Cardiac septum (tissue), 1 donor: Measurements from ENCODE around the gene ZNF275. TPM values are rescaled to one million over a fixed set of nuclear protein-coding genes. Genes with fewer than 3 reads are reported as not detected.
"Not testable (repeated sequence)": the region's sequence is repeated elsewhere in the genome, so short reads cannot be mapped to it uniquely, and the experiment has no call there.

Source experiments
- DNase-seq: peaks from one replicate; pipeline ENCODE4 v3.0.0-alpha.2; 2020; ENCODE audit warnings: low spot score
- intact Hi-C: fragments of 100-400 bp; cut with DNase I; formaldehyde crosslinking; loops from one replicate; pipeline ENCODE4 v1.14.0; 2022
- long read RNA-seq: library from polyadenylated mRNA; unstranded; transcript quantifications from one replicate; pipeline ENCODE4 v2.0.0, GENCODE V29; 2021
- total RNA-seq: library from RNA; stranded (reverse); fragmentation: NEBNext Ultra II Directional; extraction: Animal tissue kit (Norgen Biotek cat#: 25700); gene quantifications from one replicate; pipeline ENCODE4 v1.2.1, GENCODE V29; 2021
- donor health status: DM: no; HTN: no; CAD: no.

Gene ZNF275
- 6.1 TPM for total RNA-seq
- long read RNA-seq, full-length matches to known transcripts = 1 of 8 reads
- long read RNA-seq, partial matches to known transcripts = 0 of 8 reads
- long read RNA-seq, other reads (novel, unspliced or antisense) = 7 of 8 reads

DNA sequence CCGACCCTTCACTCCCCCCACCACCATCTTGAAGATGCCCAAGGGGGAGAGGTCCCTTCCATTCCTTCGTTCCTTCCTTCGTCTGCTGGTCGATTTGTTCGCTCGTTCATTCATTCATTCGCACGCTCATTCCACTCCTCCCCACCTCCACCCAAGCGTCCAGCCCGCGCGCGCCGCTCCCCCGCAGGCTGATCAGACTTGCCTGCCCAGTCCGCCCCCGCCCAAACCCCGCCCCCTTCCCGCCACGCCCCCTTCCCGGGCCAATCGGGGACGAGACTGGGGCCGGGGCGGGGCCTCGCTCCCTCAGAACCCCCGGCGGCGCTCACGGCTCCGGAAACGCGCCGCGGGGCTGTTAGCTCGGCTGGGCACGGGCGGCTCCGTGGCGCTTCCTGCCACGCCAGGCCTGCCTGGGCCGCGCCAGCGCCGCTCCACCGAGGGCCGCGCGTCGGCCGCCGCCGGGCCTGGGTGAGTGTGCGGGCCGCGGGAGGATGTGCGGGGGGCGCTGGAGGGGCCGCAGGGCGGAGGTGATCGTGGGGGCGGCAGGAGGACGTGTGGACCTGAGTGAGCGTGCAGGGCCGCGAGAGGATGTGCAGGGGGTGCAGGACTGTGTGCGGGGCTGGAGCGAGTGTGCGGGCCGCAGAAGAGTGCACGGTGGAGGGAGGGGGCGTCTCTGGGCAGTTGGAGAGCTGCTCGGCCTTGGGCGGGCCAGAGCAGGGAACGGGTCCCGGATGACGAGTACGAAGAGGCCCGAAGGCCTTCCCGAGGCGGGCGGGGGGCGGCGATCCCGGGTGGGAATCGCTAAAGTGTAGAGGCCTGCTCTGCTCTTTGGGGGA lies at the start of gene ZNF275:
ZNF275 (plus strand) TSS at position 333 of the 833 bp plus-strand sequence. CDS start 2,527 bp downstream, outside the sequence.
- intact Hi-C loops = no loop called here
- DNase-seq = peak; percentile 89

DNA sequence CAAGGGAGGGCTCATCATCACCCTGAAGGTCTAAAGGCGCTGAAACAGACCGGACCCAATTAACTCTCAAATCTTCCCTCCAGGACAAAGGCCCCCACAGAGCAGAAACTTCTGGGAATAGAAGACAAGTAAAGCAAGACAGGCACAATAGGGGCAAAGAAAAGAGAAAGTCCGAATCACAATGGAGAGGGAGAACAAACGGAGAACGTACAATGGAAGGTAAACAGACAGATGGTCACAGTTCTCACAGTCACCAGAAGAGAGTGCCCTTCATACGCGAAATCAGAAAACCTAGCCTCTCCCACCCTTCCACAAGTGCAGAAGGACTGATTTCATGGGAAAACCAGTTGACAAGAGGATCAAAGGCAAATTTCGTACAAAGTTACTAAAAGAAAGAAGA lies 48.3 kb upstream of the ZNF275 start:
- DNase-seq, intact Hi-C loops: not testable (repeated sequence)

- DNase-seq, intact Hi-C loops: not testable (repeated sequence)
Measured at GRCh38 chrX:153288807-153289206, 45.1 kb upstream of the ZNF275 start.

- DNase-seq, intact Hi-C loops: not testable (repeated sequence)
Measured at GRCh38 chrX:153293485-153294071, 40.4 kb upstream of the ZNF275 start.

DNA sequence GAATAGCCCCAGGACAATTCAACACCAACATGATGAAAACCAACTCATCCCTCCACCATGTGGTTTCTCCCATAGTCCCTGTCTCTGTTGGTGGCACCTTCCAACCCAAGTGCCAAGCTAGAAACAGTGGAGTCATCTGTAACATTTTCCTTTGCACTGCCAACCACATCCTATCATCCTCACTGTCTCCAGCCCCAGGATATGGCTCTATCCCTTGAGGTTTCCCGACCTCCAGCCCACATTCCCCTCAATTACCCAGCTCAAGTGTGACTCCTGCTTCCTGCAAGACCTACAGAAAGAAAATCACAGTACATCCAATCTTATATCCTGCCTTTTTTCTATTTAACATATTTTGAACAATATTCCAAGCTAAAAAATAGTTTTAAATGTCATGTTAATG lies 36.6 kb upstream of the ZNF275 start:
- intact Hi-C loops = no loop called here
- DNase-seq = no peak

GRCh38 chrX:153299855-153300254 lies 34.1 kb upstream of the ZNF275 start:
- DNase-seq = no peak
- intact Hi-C loops = no loop called here

DNA sequence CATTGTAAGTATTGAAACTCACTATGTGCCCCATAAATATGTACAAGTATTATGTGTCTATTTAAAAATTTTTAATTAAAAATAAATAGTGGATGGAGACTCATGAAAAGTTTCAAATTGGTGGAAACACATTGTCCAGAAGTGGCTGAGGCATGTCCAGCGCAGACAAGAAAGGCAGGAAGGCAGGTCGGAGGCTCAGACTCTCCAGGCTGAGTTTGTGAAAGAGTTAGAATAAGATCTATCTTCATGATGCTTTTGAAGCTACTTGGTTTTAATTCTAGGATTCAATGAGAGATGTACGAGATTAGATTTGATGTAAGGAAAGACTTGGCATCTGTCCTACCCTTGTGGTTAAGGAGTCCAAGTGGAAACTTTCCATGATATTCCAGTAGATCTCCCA lies 32.2 kb upstream of the ZNF275 start:
- intact Hi-C loops = no loop called here

GRCh38 chrX:153302796-153303195 lies 31.2 kb upstream of the ZNF275 start:
- peak; percentile 26 for DNase-seq
- intact Hi-C loops = no loop called here

More for the DNA sequence above, 32.2 kb upstream of the ZNF275 start:
- peak; percentile 55 for DNase-seq

GRCh38 chrX:153303276-153304262 lies 30.4 kb upstream of the ZNF275 start:
- DNase-seq = no peak
- intact Hi-C loops = no loop called here

DNA sequence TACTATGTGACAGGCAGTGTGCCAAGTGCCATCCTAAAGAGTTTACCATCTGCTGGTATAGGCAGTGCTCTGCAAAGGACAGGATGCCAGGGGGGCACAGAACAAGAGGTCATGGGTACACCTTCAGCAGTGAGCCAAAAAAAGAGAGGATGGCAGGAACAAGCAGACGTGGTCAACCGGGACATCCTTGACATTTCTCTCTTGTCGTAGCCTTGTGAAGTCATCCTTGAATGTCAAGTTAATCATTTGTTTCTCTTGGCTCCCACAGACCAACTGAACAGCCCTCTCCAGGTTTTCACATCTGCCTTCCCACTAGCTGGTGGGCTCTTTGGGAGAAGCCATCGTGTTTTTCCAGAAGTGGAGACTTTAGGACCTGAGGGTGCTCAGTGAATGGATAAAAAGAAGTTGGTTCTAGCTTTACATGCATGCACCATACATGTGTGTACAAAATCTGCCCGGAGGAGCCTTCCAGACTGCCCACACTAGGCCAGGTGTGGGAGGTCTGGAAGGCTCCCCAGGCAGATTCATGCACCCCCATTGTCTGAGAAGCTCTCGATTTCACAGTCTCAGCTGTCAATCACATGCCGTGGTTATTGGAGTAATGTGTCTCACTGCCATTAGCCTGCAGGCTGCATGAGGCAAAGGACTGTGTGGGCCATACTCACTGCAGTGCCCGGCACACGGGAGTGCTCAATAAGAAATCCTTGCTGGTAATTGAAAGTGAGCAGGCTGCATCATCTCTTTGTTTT lies 28.8 kb upstream of the ZNF275 start:
- DNase-seq = no peak
- intact Hi-C loops = no loop called here

DNA sequence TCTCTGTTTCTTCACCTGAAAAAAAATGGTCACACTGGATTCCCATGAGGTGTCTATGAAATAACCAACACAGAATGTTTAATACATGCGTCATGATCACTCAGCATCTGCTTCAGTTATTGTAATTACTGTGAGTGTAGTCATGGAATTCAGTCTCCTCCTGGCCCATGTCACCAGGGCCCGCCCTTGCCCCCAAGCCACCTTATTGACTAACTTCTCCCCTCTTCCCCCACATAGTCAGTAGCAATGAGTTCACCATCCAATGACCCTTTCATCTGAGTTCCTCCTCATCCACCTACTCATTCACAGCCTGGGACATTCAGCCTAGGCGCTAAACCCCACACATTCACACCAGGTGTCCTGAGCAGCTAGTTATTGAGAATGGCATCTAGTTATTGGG lies 28.0 kb upstream of the ZNF275 start:
- intact Hi-C loops = no loop called here
- DNase-seq = no peak

DNA sequence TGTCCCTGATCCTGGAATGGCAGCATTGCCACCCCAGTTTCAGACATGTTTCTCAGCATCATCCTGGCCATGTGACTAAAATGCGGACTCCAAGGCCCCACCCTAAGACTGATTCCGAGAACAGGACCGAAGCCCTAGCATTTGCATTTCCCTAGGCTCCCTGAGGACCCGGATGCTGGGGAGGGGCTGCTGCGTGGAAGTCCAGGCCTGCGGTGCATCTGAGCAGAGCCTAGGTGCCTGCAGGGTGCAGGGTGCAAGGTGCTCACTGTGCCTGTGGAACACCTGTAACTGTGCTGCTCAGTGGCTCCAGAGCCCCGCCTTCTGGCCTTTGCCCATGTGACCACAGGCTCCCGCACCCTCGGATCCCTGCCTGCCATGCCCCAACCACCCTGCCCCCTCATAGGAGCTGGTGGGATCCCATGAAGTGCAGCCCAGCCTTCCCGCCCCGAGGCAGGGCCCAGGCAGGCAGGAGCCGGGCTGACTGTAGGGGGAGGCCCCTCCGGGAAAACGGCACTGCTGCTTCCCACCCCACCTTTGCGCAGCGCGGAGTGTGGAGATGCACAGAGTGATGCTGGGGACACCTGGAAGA lies 27.3 kb upstream of the ZNF275 start:
- intact Hi-C loops = no loop called here

GRCh38 chrX:153307276-153308178 lies 26.4 kb upstream of the ZNF275 start:
- no peak for DNase-seq
- intact Hi-C loops = no loop called here

More for the DNA sequence above, 27.3 kb upstream of the ZNF275 start:
- no peak for DNase-seq

DNA sequence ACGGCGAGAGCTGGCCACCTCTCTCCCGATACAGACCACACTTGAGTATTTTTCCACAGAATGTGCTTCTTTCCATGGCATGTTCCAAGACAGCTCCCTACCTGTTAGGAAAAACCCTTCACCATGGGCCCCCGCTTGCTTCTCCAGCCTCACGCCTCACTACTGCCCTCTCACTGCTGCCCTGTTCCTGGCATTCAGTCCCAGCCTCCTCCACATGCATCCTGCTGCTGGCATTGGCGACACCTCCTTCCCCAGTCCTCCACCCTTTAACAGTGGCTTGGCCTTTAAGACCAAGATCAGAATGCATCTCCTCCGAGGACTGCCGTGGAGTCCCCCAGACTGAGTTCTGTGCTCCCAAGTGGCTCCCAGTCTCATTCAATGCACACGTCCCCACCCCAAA lies 23.1 kb upstream of the ZNF275 start:
- DNase-seq = no peak
- intact Hi-C loops = no loop called here

DNA sequence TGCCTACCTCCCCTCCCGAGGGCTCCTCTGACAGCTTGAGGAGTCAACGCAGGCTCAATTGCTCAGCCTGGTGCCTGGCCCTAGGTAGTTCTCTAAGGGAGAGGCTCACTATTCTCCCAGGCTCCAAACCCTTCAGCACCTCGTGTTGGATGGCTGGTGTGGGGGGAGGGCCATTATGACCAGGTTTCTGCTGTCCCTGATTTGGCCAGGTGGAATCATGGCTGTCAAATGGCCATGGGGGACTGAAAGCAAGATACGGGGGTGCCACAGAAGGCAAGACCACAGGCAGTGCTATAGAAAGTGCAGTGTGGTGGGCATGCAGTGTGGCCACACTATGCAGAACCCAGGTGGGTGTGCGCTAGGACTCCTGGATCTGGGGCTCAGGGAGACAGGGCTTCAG lies 21.9 kb upstream of the ZNF275 start:
- intact Hi-C loops = no loop called here
- DNase-seq = no peak

DNA sequence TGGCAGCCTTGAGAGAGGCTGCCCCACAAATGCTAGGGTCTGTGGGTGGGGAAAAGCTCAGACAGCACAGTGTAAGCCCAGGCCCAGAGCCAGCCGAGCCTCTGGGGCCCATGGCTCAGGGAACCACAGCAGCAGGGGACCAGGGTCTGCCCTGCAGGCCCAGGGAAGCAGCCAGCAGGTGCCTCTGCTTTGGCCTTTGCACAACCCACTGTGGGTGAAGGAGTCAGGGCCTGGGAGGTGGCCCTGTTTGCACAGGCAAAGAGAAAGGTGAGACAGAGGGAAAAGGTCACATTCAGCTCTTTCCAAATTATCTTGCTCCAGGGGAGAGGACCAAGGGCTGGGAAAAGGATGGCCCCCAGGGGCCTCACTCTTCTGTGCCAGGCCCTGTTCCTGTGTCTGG lies 21.1 kb upstream of the ZNF275 start:
- intact Hi-C loops = no loop called here
- no peak for DNase-seq

DNA sequence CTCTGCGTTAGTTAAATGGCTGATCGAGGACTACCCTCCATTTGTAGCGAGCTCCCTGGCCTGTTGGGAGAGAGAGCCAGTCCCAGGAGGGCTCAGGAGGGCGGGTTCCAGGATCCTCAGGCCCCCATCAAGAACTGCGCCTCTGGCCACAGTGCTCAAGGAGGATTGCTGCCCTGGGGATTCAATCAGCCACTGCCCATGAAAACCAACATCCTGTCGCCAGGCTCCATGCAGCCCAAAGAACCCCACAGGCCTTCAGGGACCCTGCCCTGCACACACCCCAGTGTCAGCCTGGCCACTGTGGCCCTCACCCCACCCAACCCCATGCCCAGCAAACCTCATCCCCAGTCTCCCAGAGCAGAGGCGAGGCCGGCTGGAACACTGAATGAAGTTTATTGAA lies 16.6 kb upstream of the ZNF275 start:
- no peak for DNase-seq
- intact Hi-C loops = no loop called here
